SH-SY5Y (cell line): ENCODE data around the gene PIK3R3.

Experiments
- GATA2 ChIP-seq: IDR thresholded peaks from 2 replicates; pipeline ENCODE4 v1.6.1; 2011; ENCODE audit warnings: mild to moderate bottlenecking, low read depth, low read length
- GATA3 ChIP-seq: IDR thresholded peaks from 2 replicates; pipeline ENCODE4 v1.6.1; 2011; ENCODE audit warnings: low read depth, mild to moderate bottlenecking, low read length, moderate library complexity

DNA sequence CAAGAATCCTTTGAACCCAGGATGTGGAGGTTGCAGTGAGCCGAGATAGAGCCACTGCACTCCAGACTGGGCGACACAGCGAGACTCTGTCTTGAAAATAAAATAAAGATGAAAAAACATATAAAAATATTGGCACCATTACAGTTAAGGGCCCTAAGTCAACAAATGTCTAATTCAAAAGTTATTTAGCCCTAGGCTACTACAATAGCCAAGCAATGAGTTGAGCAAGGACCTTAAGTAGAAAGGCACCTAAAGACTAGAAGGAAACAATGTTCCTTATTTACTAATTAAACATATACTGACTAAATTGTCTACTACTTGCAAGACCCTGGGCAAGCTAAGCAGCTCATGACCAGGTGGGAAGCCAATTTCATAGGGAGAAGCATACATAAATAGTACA, 4.1 kb downstream of the PIK3R3 start:
- TF ChIP-seq GATA3, result no peak
- TF ChIP-seq GATA2, result no peak
